GM10847 (cell line): ENCODE data around the gene MRPL16.

ENCODE experiments used
- POLR2A ChIP-seq: IDR thresholded peaks from 2 replicates; pipeline ENCODE4 v1.6.1; 2011; ENCODE audit not compliant: insufficient read length; ENCODE audit errors: extremely low read depth

The MRPL16 gene

GRCh38 chr11:59758401-59759037 is 52.1 kb downstream of the MRPL16 start:
- TF ChIP-seq POLR2A, result no peak

GRCh38 chr11:59756845-59757244 is 53.7 kb downstream of the MRPL16 start:
- no peak for TF ChIP-seq POLR2A

GRCh38 chr11:59756558-59756840 is 54.1 kb downstream of the MRPL16 start:
- TF ChIP-seq POLR2A, result no peak
